ENCODE results near the gene TBR1.

DNA sequence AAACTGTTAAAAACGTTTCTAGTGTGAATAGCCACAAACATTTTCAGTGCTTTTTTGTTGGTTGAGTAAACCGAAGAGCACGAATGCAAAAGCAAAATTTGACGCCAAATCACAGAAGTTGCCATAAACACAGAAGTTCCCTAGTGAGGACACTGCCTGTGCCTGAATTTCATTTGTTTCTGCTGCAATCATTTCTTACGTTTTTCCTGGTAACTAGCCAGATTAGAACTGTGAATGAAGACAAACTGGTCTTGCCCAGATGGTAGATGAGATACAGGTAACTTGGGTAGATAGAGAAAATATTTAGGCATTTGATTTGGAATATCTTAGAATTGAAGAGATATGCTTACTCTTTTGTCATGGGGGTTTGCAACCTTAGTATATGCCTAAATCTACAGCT is 9.8 kb upstream of the TBR1 start:
- no peak for TF ChIP-seq EZH2 (IDR thresholded peaks at IDR 0.05; ENCODE audit: insufficient read depth, poor library complexity, severe bottlenecking)
- TF ChIP-seq EZH2phosphoT487 (IDR thresholded peaks at IDR 0.05; ENCODE audit: insufficient read depth, low read depth): no peak
